BJ (cell line): ENCODE measurements around the gene ALAD. TPM values are rescaled to one million over a fixed set of nuclear protein-coding genes. Genes with fewer than 3 reads are reported as not detected.

Source experiments
- CTCF ChIA-PET: fragments of 350-600 bp; formaldehyde crosslinking; extraction: SDS; loops from one replicate; lab custom pipeline; 2021; ENCODE audit warnings: antibody characterized with exemption, inconsistent platforms; lab: Yijun Ruan, JAX
- POLR2A ChIA-PET: fragments of 300-600 bp; sonication (Branson Sonifier 250); formaldehyde crosslinking; extraction: SDS; loops from one replicate; lab custom pipeline; 2021; ENCODE audit warnings: antibody characterized with exemption; lab: Charles Lee
- DNase-seq: peaks from one replicate; pipeline ENCODE4 v3.0.0-alpha.2; 2011; ENCODE audit warnings: low read depth
- H3K27me3 ChIP-seq: 2 replicates; pipeline ENCODE4 v1.6.0; 2011; ENCODE audit warnings: low read length; ENCODE audit not compliant: control insufficient read depth, insufficient read depth
- H3K36me3 ChIP-seq: 2 replicates; pipeline ENCODE4 v1.5.1; 2011; ENCODE audit warnings: low read length; ENCODE audit not compliant: control insufficient read depth, insufficient read depth
- H3K4me3 ChIP-seq: 2 replicates; pipeline ENCODE4 v1.5.1; 2011; ENCODE audit warnings: low read depth, mild to moderate bottlenecking, control low read depth, low read length
- polyA plus RNA-seq: library from polyadenylated mRNA; depleted of rRNA; stranded (reverse); fragments of >200 nt; gene quantifications from 2 replicates; pipeline ENCODE4 v1.2.3, GENCODE V29; 2011
- TF ChIP-seq, protein P1 (sequence below): IDR thresholded peaks from 2 replicates; pipeline ENCODE4 v1.5.1; 2011; ENCODE audit warnings: low read depth, mild to moderate bottlenecking, control low read depth, inconsistent platforms, low read length, moderate library complexity; ENCODE audit not compliant: insufficient read depth

The ALAD gene
- polyA plus RNA-seq, 1 experiment: 9.5 TPM

DNA sequence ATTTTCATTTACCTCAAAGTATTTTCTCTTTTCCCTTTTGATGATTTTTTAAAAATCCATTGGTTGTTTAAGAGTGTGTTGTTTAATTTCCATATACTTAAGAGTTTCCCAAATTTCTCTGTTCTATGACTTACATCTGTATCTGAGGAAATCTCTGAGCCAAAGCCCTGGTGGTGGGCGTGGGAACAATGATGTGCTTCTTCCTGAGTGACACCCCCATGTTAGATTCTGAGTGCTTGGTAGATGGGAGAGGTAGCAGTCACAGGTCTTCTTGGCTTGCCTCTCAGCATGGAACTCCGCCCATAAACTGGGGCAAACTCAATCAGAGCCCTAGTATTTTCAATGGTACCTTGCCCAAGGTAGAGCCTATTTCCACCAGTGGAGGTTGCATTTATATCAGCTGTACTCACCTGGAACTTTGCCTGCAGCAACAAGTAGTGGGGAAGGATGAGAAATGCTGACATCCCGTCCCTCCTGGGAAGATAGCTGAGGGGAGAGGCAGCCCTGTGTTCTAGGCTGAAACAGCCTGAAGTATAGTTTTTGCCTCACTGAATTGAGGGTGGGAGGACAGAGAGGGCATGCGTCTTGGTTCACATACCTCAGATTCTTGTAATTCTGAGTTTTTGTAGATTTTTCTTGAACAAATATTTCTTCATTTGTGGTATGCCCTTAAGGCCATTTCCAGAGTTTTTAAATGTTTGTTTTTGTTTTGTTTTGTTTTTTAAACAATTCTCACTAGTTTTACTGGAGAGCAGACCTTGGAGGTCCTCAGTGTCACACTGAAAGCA lies 35.8 kb upstream of the ALAD start:
- Histone ChIP-seq H3K36me3 (no peaks in the 10 kb centered on the region), H3K27me3 (0 out of 2 replicates have a peak, but pooled peaks cover 4% of the 10 kb centered on the region), H3K4me3 (no peak overlapping the region)
- ChIA-PET CTCF (interaction anchor here (1.3 to 1.4 kb wide), 2 partner anchors 9 to 39 kb away, joined by 3 to 5 read pairs; no protein-coding TSS in a partner anchor), POLR2A (no interaction called here)
- DNase-seq: no peak
- TF ChIP-seq, protein P1, sequence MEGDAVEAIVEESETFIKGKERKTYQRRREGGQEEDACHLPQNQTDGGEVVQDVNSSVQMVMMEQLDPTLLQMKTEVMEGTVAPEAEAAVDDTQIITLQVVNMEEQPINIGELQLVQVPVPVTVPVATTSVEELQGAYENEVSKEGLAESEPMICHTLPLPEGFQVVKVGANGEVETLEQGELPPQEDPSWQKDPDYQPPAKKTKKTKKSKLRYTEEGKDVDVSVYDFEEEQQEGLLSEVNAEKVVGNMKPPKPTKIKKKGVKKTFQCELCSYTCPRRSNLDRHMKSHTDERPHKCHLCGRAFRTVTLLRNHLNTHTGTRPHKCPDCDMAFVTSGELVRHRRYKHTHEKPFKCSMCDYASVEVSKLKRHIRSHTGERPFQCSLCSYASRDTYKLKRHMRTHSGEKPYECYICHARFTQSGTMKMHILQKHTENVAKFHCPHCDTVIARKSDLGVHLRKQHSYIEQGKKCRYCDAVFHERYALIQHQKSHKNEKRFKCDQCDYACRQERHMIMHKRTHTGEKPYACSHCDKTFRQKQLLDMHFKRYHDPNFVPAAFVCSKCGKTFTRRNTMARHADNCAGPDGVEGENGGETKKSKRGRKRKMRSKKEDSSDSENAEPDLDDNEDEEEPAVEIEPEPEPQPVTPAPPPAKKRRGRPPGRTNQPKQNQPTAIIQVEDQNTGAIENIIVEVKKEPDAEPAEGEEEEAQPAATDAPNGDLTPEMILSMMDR: no peak

DNA sequence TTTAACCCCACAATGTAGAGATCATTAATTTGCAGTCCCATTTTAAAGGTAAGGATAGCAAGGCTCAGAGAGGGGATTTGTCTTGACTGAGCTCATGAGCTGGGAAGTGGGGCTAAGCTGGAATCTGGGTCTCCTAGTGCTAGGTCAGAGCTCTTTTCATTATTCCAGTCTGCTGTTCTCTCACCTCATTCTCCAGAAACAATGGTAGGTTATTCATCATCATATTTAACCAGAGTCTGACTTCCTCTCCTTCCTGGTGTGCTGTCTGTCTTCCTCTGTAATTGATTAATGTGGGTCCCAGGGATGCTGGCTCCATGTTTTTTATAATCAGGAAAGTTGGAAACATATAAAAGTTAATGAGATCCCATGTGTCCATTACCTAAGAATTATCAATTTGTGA lies 30.1 kb upstream of the ALAD start:
- TF ChIP-seq, protein P1: no peak
- H3K27me3 ChIP-seq: peaks cover 11% of the 10 kb centered on the region; the same call in 1 of the 2 replicates
- no peaks in the 10 kb centered on the region for H3K36me3 ChIP-seq
- no peak overlapping the region for H3K4me3 ChIP-seq
- ChIA-PET POLR2A (no interaction called here), CTCF (interaction anchor here (0.8 kb wide), 1 partner anchor 15 kb away, joined by 4 read pairs; no protein-coding TSS in a partner anchor)
- no peak for DNase-seq

DNA sequence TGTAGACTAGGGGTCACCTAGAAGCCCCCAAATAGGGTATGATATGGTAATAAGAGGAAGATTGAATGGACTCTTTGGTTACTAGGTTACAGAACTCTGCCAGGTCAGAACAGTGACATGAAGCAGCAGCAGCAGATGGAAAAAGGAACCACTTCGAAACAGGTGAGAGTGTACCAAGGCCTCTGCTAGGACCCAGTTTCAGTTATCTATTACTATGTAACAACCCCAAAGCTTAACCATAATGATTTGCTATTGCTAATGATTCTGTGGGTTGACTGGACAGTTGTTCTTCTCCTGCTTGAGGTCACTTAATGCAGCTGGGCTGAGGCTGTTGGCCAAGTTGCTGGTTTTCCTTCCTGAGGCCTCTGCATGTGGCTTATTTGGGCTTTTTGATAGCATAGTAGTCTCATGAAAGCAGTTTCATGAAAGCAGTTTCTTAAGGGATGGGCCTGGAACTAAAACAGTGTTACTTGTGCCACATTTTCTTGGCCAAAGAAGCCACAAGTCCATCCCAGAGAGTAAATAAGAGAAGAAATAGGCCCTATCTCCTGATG lies 27.1 kb upstream of the ALAD start:
- no peak for DNase-seq
- TF ChIP-seq, protein P1: no peak
- Histone ChIP-seq H3K27me3 (peaks cover 17% of the 10 kb centered on the region), H3K36me3 (no peaks in the 10 kb centered on the region), H3K4me3 (no peak overlapping the region)
- ChIA-PET CTCF (no interaction called here), POLR2A (no interaction called here)

DNA sequence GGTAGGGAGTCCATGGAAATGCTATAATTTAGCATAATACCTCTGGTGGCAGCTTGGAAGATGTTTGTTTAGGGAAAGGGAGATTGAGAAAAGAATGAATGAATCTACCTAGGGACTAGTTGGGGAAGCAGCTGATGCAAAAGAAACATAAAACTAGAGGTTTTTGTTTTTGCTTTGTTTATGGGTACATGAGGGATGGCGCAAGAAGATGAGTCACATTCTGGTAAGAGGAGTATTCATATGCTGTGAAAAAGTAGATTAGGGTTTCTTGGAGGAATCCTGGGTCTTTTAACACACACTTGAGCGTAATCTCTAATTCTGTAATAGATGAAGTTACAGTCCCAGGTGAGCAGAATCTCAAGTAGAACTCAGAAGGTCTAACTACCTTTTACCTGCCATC lies 26.5 kb upstream of the ALAD start:
- DNase-seq: no peak
- POLR2A ChIA-PET: interaction anchor here (0.6 kb wide), 1 partner anchor 121 kb away, joined by 3 read pairs; no protein-coding TSS in a partner anchor

DNA sequence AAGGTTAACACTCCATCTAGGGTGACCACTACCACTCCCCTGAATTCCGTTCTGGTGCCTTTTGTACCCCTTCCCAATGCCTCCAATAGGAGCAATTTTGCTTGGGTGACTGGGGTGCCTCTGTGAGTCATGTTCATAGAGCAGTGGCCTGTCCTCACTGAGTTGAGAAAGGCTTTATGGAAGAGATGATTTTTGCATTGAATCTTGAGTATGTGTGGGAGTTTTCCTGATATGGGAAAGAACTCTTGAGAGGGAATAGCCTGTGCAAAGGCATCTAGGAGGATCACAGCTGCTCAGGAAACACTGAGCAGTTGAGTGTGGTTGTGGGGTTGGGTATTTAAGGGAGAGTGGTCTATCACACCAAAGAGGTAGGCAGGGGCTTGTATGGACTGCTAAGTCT lies 25.6 kb upstream of the ALAD start:
- H3K27me3 ChIP-seq: peaks cover 16% of the 10 kb centered on the region
- TF ChIP-seq, protein P1: no peak
- no peak overlapping the region for H3K4me3 ChIP-seq
- ChIA-PET POLR2A (no interaction called here), CTCF (interaction anchor here (1.0 to 1.4 kb wide), 4 partner anchors 13 to 229 kb away, joined by 3 to 4 read pairs (median 4); no protein-coding TSS in a partner anchor)
- H3K36me3 ChIP-seq: no peaks in the 10 kb centered on the region
- DNase-seq: no peak

More for the DNA sequence above, 26.5 kb upstream of the ALAD start:
- TF ChIP-seq, protein P1: no peak
- Histone ChIP-seq H3K27me3 (peaks cover 16% of the 10 kb centered on the region), H3K36me3 (no peaks in the 10 kb centered on the region), H3K4me3 (no peak overlapping the region)
- CTCF ChIA-PET: no interaction called here
